G401.6 (cell line): ENCODE data around the gene CUEDC1.

Source experiments
- FAIRE-seq: peaks from 2 replicates; lab custom pipeline; 2012; peaks lifted over from hg19 to GRCh38; lab: Jason Lieb, UNC

The CUEDC1 gene

GRCh38 chr17:57832314-57833178 is 122.7 kb downstream of the CUEDC1 start:
- no peak for FAIRE-seq

- no peak for FAIRE-seq
Observed at GRCh38 chr17:57830880-57831279, 124.3 kb downstream of the CUEDC1 start.

- no peak for FAIRE-seq
Observed at GRCh38 chr17:57823469-57824401, 131.5 kb downstream of the CUEDC1 start.

- no peak for FAIRE-seq
Observed at GRCh38 chr17:57819867-57820266, 135.3 kb downstream of the CUEDC1 start.

GRCh38 chr17:57819285-57819684 is 135.9 kb downstream of the CUEDC1 start:
- FAIRE-seq, result no peak

GRCh38 chr17:57818066-57818465 is 137.1 kb downstream of the CUEDC1 start:
- FAIRE-seq, result no peak

- FAIRE-seq, result no peak
Observed at GRCh38 chr17:57817299-57817698, 137.9 kb downstream of the CUEDC1 start.

GRCh38 chr17:57814421-57814820 is 140.8 kb downstream of the CUEDC1 start:
- no peak for FAIRE-seq

- no peak for FAIRE-seq
Observed at GRCh38 chr17:57811638-57812280, 143.5 kb downstream of the CUEDC1 start.
